Measurements from ENCODE around the gene WSCD2. TPM values are rescaled to one million over a fixed set of nuclear protein-coding genes. Genes with fewer than 3 reads are reported as not detected.

The WSCD2 gene
- polyA plus RNA-seq, 1 donor from 2014 or later: 5.8 TPM

GRCh38 chr12:108150436-108150835 is 21.3 kb downstream of the WSCD2 start:
- H3F3A ChIP-seq (ENCODE audit: insufficient read depth, low read length, poor library complexity, severe bottlenecking): no peaks in the 10 kb centered on the region
- no peaks in the 10 kb centered on the region for H3K79me2 ChIP-seq (replicated peaks; ENCODE audit: insufficient read depth, low read length)
- H3K9me3 ChIP-seq (ENCODE audit: low read length): no peaks in the 10 kb centered on the region
- H2AFZ ChIP-seq (ENCODE audit: low read depth, low read length): no peak overlapping the region
- H3K9me2 ChIP-seq (ENCODE audit: insufficient read depth, low read length): no peaks in the 10 kb centered on the region
- H4K20me1 ChIP-seq (ENCODE audit: insufficient read depth): no peaks in the 10 kb centered on the region
- no peaks in the 10 kb centered on the region for H3K27me3 ChIP-seq (ENCODE audit: insufficient read depth, low read depth, low read length)
- no peak overlapping the region for H3K4me2 ChIP-seq (ENCODE audit: low read length)
- H3K9ac ChIP-seq (ENCODE audit: low read length): no peak overlapping the region
- H3K27ac ChIP-seq (ENCODE audit: low read length): no peak overlapping the region
- no peak overlapping the region for H3K4me3 ChIP-seq (ENCODE audit: low read length)
- H3K36me3 ChIP-seq (ENCODE audit: insufficient read depth, low read length): no peaks in the 10 kb centered on the region
- no peak for TF ChIP-seq POLR2AphosphoS5 (IDR thresholded peaks at IDR 0.05)
- no peak for TF ChIP-seq TAF1 (IDR thresholded peaks at IDR 0.05; ENCODE audit: low read depth)
- TF ChIP-seq MXI1 (conservative IDR thresholded peaks at IDR 0.05; ENCODE audit: poor library complexity, severe bottlenecking): no peak
- no peak for TF ChIP-seq EP300 (conservative IDR thresholded peaks at IDR 0.05; ENCODE audit: poor library complexity, severe bottlenecking)
- no peak for TF ChIP-seq CTCF (IDR thresholded peaks at IDR 0.05; ENCODE audit: poor library complexity, severe bottlenecking)
- no peak for TF ChIP-seq EZH2 (IDR thresholded peaks at IDR 0.05; ENCODE audit: borderline replicate concordance, insufficient read depth, low read length, poor library complexity, severe bottlenecking)
- TF ChIP-seq RAD21 (conservative IDR thresholded peaks at IDR 0.05): no peak
- no peak for TF ChIP-seq SMC3 (conservative IDR thresholded peaks at IDR 0.05; ENCODE audit: poor library complexity)
- no peak for TF ChIP-seq REST (IDR thresholded peaks at IDR 0.05; ENCODE audit: borderline replicate concordance)

- Histone ChIP-seq H2AFZ (ENCODE audit: low read depth, low read length) (no peak overlapping the region), H3K9ac (ENCODE audit: low read length) (no peak overlapping the region), H3K4me3 (ENCODE audit: low read length) (no peak overlapping the region)
These were observed 22.6 kb downstream of the WSCD2 start for GRCh38 chr12:108151533-108152169.

More at GRCh38 chr12:108151533-108152169, 22.6 kb downstream of the WSCD2 start:
- TF ChIP-seq MXI1 (conservative IDR thresholded peaks at IDR 0.05; ENCODE audit: poor library complexity, severe bottlenecking) (no peak), POLR2AphosphoS5 (IDR thresholded peaks at IDR 0.05) (no peak), SMC3 (conservative IDR thresholded peaks at IDR 0.05; ENCODE audit: poor library complexity) (no peak), EZH2 (IDR thresholded peaks at IDR 0.05; ENCODE audit: borderline replicate concordance, insufficient read depth, low read length, poor library complexity, severe bottlenecking) (no peak), RAD21 (conservative IDR thresholded peaks at IDR 0.05) (no peak), TAF1 (IDR thresholded peaks at IDR 0.05; ENCODE audit: low read depth) (no peak), CTCF (IDR thresholded peaks at IDR 0.05; ENCODE audit: poor library complexity, severe bottlenecking) (no peak), REST (IDR thresholded peaks at IDR 0.05; ENCODE audit: borderline replicate concordance) (no peak)
- Histone ChIP-seq H3K27me3 (ENCODE audit: insufficient read depth, low read depth, low read length) (no peaks in the 10 kb centered on the region), H3K27ac (ENCODE audit: low read length) (no peak overlapping the region), H3K9me2 (ENCODE audit: insufficient read depth, low read length) (no peaks in the 10 kb centered on the region), H3K9me3 (ENCODE audit: low read length) (no peaks in the 10 kb centered on the region), H4K20me1 (ENCODE audit: insufficient read depth) (no peaks in the 10 kb centered on the region), H3K4me2 (ENCODE audit: low read length) (no peak overlapping the region), H3K79me2 (replicated peaks; ENCODE audit: insufficient read depth, low read length) (no peaks in the 10 kb centered on the region), H3F3A (ENCODE audit: insufficient read depth, low read length, poor library complexity, severe bottlenecking) (no peaks in the 10 kb centered on the region), H3K36me3 (ENCODE audit: insufficient read depth, low read length) (no peaks in the 10 kb centered on the region)

Data from neural cell (in vitro differentiated cells).